SK-N-MC (cell line): ENCODE measurements around the gene IKZF4.
"Not testable (repeated sequence)": the region's sequence is repeated elsewhere in the genome, so short reads cannot be mapped to it uniquely, and the experiment has no call there.

Source experiments
- DNase-seq: peaks from one replicate; pipeline ENCODE4 v3.0.0-alpha.2; 2011; ENCODE audit warnings: low read depth, low spot score
- H3K27ac ChIP-seq: fragments of 200-600 bp; sonication (generic); 2 replicates; pipeline ENCODE4 v1.5.1; 2016; ENCODE audit warnings: mixed run types
- H3K36me3 ChIP-seq: fragments of 200-600 bp; sonication (generic); 2 replicates; pipeline ENCODE4 v1.6.1; 2017; ENCODE audit warnings: antibody characterized with exemption, low read length, mixed read lengths; ENCODE audit not compliant: insufficient read depth
- H3K4me3 ChIP-seq: fragments of 200-600 bp; sonication (generic); 2 replicates; pipeline ENCODE4 v1.5.1; 2016
- H3K9ac ChIP-seq: fragments of 200-600 bp; sonication (generic); 2 replicates; pipeline ENCODE4 v1.8.0; 2017; ENCODE audit warnings: mixed run types, mixed read lengths; ENCODE audit not compliant: insufficient read length
- H3K9me3 ChIP-seq: fragments of 200-600 bp; sonication (generic); 2 replicates; pipeline ENCODE4 v1.6.1; 2017; ENCODE audit warnings: low read depth, mild to moderate bottlenecking, antibody characterized with exemption, low read length, moderate library complexity, mixed read lengths
- EZH2 ChIP-seq: fragments of 200-600 bp; sonication (generic); IDR thresholded peaks from one replicate; pipeline ENCODE4 v1.6.1; 2017; ENCODE audit warnings: antibody characterized with exemption
- FOXP2 ChIP-seq: optimal IDR thresholded peaks from 2 replicates; pipeline ENCODE3; 2011; ENCODE audit warnings: mild to moderate bottlenecking, moderate library complexity; ENCODE audit not compliant: insufficient read depth; ENCODE audit errors: extremely low read length, control extremely low read depth
- POLR2AphosphoS5 ChIP-seq: IDR thresholded peaks from 2 replicates; pipeline ENCODE4 v1.6.1; 2012; ENCODE audit warnings: mild to moderate bottlenecking, low read depth, low read length, borderline replicate concordance

IKZF4 gene

DNA sequence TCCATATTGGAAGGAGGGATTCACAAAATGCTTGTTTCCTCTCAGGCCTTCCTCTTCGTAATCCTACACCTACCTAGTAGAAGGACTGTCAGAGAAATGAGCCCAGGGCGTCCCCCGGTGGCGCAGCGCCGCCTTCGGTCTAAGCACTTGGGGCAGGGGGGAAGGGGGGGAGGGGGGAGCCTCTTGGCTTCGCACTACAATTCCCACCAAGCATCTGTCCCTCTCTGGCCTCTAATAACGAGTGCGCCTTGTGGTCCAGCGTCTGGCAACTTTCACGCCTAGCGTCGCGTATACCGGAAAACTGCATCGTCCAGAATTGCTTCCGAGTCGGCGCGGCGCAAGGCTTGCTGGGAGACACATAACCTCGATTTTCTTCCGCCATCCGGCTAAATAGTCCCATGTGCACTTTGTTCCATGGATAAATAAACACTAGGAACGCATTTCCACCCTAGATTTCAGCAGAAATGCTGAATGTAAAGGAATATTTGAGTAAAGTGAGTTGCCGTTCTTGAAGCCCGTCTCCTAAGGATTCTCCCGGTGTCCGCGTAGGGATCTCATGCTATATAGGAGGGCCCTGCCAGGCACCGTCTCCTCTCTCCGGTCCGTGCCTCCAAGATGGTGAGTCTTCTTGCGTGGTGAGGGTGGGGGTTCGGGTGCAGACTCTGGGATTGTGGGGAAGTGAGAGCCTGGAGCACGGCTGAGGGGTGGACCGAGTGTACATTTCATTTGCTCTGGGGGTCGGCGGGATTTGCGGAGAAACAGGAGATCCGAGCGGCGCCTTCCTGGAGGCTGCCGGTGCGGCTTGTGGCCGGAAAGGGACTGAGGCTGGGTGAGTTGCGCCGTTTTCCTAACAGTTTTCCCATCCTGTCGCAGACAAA, 20.9 kb downstream of the IKZF4 start, which contains the start of gene RPS26:
TSS of gene RPS26 (plus strand) at position 367 of the 878 bp plus-strand sequence. CDS start at position 616, 249 bp downstream.
- H3K4me3 ChIP-seq: peak within 1 kb of the TSS; percentile 97
- DNase-seq: peak; percentile 98
- H3K36me3 ChIP-seq: peaks cover 33% of the 10 kb centered on the region
- H3K9me3 ChIP-seq: no peaks in the 10 kb centered on the region
- peak within 1 kb of the TSS; percentile 99 for H3K27ac ChIP-seq
- TF ChIP-seq EZH2 (no peak), FOXP2 (peak; percentile 91), POLR2AphosphoS5 (peak; percentile 99)
- H3K9ac ChIP-seq: peak within 1 kb of the TSS; percentile 99

- Histone ChIP-seq H3K9ac (peak overlapping the region; percentile 99), H3K36me3 (peaks cover 33% of the 10 kb centered on the region), H3K27ac (peak overlapping the region; percentile 99; the same call in 1 of the 2 replicates), H3K4me3 (peak overlapping the region; percentile 97)
- not testable (repeated sequence) for DNase-seq, H3K9me3 ChIP-seq
Observed at GRCh38 chr12:56042430-56042813, 21.6 kb downstream of the IKZF4 start.

GRCh38 chr12:56042843-56043242, 22.0 kb downstream of the IKZF4 start:
- Histone ChIP-seq H3K9me3 (no peaks in the 10 kb centered on the region), H3K36me3 (peaks cover 33% of the 10 kb centered on the region), H3K27ac (0 out of 2 replicates have a peak overlapping the region, but pooled peaks have one; percentile 32), H3K4me3 (peak overlapping the region; percentile 97), H3K9ac (peak overlapping the region; percentile 99)
- TF ChIP-seq POLR2AphosphoS5 (no peak), EZH2 (no peak), FOXP2 (no peak)
- DNase-seq: no peak

- H3K9me3 ChIP-seq: no peaks in the 10 kb centered on the region
- H3K27ac ChIP-seq: peak overlapping the region; percentile 81
- peaks cover 33% of the 10 kb centered on the region for H3K36me3 ChIP-seq
- no peak for TF ChIP-seq EZH2
- no peak; the same call in 1 of the 2 replicates for TF ChIP-seq POLR2AphosphoS5
- no peak for TF ChIP-seq FOXP2
- no peak overlapping the region for H3K4me3 ChIP-seq
- no peak for DNase-seq
- no peak overlapping the region for H3K9ac ChIP-seq
Observed at GRCh38 chr12:56046027-56046780, 25.4 kb downstream of the IKZF4 start.

- H3K27ac ChIP-seq: no peak overlapping the region
- no peaks in the 10 kb centered on the region for H3K36me3 ChIP-seq
- no peak overlapping the region for H3K9ac ChIP-seq
- no peak for DNase-seq
- H3K9me3 ChIP-seq: no peaks in the 10 kb centered on the region
- TF ChIP-seq EZH2: no peak
- TF ChIP-seq POLR2AphosphoS5: no peak
- TF ChIP-seq FOXP2: no peak
- no peak overlapping the region for H3K4me3 ChIP-seq
Observed at GRCh38 chr12:56053407-56053893, 32.6 kb downstream of the IKZF4 start.

DNA sequence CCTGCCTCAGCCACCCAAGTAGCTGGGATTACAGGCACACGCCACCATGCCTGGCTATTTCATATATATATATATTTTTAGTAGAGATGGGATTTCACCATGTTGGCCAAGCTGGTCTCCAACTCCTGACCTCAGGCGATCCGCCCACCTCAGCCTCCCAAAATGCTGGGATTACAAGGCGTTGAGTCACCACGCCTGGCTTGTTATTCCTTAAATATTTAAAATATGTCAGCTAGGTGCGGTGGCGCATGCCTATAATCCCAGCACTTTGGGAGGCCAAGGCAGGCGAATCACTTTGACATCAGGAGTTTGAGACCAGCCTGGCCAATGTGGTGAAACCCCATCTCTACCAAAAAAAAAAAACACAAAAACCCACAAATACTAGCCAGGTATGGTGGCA, 39.1 kb downstream of the IKZF4 start:
- not testable (repeated sequence) for H3K36me3 ChIP-seq, DNase-seq, H3K9me3 ChIP-seq, H3K9ac ChIP-seq, H3K4me3 ChIP-seq, H3K27ac ChIP-seq

DNA sequence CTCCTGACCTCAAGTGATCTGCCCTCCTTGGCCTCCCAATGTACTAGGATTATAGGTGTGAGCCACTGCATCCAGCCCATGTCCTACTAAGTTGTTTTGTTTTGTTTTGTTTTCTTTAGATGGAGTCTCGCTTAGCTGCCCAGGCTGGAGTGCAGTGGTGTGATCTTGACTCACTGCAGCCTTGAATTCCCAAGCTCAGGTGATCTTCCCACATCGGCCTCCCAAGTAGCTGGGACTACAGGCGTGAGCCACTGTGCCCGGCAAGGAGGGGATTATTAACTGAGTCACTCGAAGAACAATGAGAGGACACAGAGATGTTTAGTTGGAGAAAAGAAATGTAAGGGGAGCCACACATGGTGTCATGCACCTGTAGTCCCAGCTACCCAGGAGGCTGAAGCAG, 41.1 kb downstream of the IKZF4 start:
- Histone ChIP-seq H3K9me3 (no peaks in the 10 kb centered on the region), H3K9ac (no peak overlapping the region), H3K27ac (no peak overlapping the region)

DNA sequence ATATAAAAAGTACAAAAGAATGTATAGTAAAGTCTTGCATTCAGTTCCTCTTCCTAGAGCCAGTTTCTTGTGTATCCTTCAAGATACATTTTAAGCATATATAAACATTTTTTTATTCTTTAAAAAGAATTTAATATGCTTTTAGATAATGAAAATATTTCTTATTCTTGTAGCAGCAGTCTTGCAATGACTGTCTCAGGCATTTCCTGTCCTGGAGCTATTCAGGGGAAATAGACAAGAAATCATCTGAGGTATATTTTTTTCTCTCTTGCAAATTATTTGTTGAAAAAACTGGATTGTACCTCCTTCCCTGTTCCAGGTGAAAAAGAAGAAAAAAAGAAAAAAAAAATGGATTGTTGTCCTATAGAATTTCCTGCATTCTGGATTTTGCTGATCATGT, 42.2 kb downstream of the IKZF4 start:
- Histone ChIP-seq H3K9ac (peak overlapping the region; percentile 53), H3K36me3 (no peaks in the 10 kb centered on the region), H3K27ac (peak overlapping the region; percentile 87), H3K9me3 (no peaks in the 10 kb centered on the region), H3K4me3 (no peak overlapping the region)
- DNase-seq: no peak
- TF ChIP-seq FOXP2: no peak
- TF ChIP-seq EZH2: no peak
- no peak for TF ChIP-seq POLR2AphosphoS5

More for the DNA sequence above, 41.1 kb downstream of the IKZF4 start:
- TF ChIP-seq POLR2AphosphoS5 (no peak), EZH2 (no peak), FOXP2 (no peak)
- Histone ChIP-seq H3K4me3 (no peak overlapping the region), H3K36me3 (no peaks in the 10 kb centered on the region)
- DNase-seq: no peak
